ENCODE results near the gene TMEM233. TPM values are rescaled to one million over a fixed set of nuclear protein-coding genes. Genes with fewer than 3 reads are reported as not detected.

Gene TMEM233
- polyA plus RNA-seq, 2 of the 4 experiments (the other 2 are of a cell fraction): not detected

- CTCF ChIA-PET: interaction anchor here (1.4 kb wide), 1 partner anchor 13 kb away, joined by 3 read pairs; no protein-coding TSS in a partner anchor
- TF ChIP-seq CEBPB (IDR thresholded peaks at IDR 0.05) (no peak), NPAS2 (CRISPR knock-in tag; IDR thresholded peaks at IDR 0.05; ENCODE audit: borderline replicate concordance) (no peak), PHF8 (IDR thresholded peaks at IDR 0.05; ENCODE audit: borderline replicate concordance, low read depth) (no peak), ATOH8 (CRISPR knock-in tag; IDR thresholded peaks at IDR 0.05; ENCODE audit: low read depth) (no peak), ZSCAN20 (CRISPR knock-in tag; IDR thresholded peaks at IDR 0.05) (no peak), SREBF2 (IDR thresholded peaks at IDR 0.05) (no peak), MAX (IDR thresholded peaks at IDR 0.05) (no peak), FOSB (CRISPR knock-in tag; IDR thresholded peaks at IDR 0.05) (no peak), RAD21 (conservative IDR thresholded peaks at IDR 0.05 in 1 of 2, IDR thresholded peaks at IDR 0.05 in 1 of 2) (no peak), GATA3 (IDR thresholded peaks at IDR 0.05; ENCODE audit: borderline replicate concordance) (no peak), REST (IDR thresholded peaks at IDR 0.05) (no peak), CHD4 (IDR thresholded peaks at IDR 0.05; ENCODE audit: borderline replicate concordance) (no peak), TP53 (CRISPR knock-in tag; IDR thresholded peaks at IDR 0.05) (no peak)
- TF ChIP-seq, protein P1, sequence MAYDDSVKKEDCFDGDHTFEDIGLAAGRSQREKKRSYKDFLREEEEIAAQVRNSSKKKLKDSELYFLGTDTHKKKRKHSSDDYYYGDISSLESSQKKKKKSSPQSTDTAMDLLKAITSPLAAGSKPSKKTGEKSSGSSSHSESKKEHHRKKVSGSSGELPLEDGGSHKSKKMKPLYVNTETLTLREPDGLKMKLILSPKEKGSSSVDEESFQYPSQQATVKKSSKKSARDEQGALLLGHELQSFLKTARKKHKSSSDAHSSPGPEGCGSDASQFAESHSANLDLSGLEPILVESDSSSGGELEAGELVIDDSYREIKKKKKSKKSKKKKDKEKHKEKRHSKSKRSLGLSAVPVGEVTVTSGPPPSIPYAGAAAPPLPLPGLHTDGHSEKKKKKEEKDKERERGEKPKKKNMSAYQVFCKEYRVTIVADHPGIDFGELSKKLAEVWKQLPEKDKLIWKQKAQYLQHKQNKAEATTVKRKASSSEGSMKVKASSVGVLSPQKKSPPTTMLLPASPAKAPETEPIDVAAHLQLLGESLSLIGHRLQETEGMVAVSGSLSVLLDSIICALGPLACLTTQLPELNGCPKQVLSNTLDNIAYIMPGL (CRISPR knock-in tag; IDR thresholded peaks at IDR 0.05; ENCODE audit: borderline replicate concordance): no peak
- 96% methylated on average over 3 of the region's 3 CpGs for WGBS (ENCODE audit: missing lambda C conversion rate)
- no peak for ATAC-seq
- H3K4me2 ChIP-seq: no peak overlapping the region
- H3K4me3 ChIP-seq: no peak overlapping the region
- no peaks in the 10 kb centered on the region for H3K9me3 ChIP-seq
- POLR2A ChIA-PET: no interaction called here
- FAIRE-seq: no peak
- peaks cover 20% of the 10 kb centered on the region for H3K4me1 ChIP-seq
- no peak overlapping the region for H3K27ac ChIP-seq
- DNase-seq (ENCODE audit: low read depth in 1 of 2, low spot score in 1 of 2): no peak
These were observed 77.5 kb downstream of the TMEM233 start for GRCh38 chr12:119671070-119671469.

DNA sequence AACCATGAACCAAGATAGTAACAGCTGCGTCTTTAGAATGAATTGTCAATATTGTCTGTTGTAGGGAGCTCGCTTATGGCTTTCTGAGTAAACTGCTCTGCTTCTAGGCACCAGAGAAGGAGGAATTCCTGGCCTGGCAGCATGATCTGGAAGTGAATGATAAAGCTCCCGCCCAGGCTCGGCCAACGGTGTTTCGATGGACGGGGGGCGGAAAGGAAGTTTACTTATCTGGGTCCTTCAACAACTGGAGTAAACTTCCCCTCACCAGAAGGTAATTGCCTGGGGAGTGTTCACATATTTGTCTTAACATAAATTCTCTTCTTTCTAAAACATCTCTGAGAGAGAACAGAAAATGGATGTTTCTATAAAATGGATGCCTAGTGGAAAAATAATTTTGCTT is 78.6 kb downstream of the TMEM233 start:
- no peak for FAIRE-seq

More for the DNA sequence above, 78.6 kb downstream of the TMEM233 start:
- DNase-seq (ENCODE audit: low read depth in 1 of 2, low spot score in 1 of 2) (no peak), ATAC-seq (no peak)
- no peak overlapping the region for H3K4me2 ChIP-seq
- H3K4me1 ChIP-seq: peaks cover 16% of the 10 kb centered on the region
- H3K27ac ChIP-seq: no peak overlapping the region
- POLR2A ChIA-PET: no interaction called here
- CTCF ChIA-PET: interaction anchor here (0.8 kb wide), 1 partner anchor 23 kb away, joined by 3 read pairs; no protein-coding TSS in a partner anchor
- H3K4me3 ChIP-seq: no peak overlapping the region
- H3K9me3 ChIP-seq: no peaks in the 10 kb centered on the region
- 94% methylated on average over 8 of the region's 8 CpGs for WGBS (ENCODE audit: missing lambda C conversion rate)
- TF ChIP-seq E2F6 (IDR thresholded peaks at IDR 0.05; ENCODE audit: borderline replicate concordance, low read depth): no peak
- TF ChIP-seq, protein P2, sequence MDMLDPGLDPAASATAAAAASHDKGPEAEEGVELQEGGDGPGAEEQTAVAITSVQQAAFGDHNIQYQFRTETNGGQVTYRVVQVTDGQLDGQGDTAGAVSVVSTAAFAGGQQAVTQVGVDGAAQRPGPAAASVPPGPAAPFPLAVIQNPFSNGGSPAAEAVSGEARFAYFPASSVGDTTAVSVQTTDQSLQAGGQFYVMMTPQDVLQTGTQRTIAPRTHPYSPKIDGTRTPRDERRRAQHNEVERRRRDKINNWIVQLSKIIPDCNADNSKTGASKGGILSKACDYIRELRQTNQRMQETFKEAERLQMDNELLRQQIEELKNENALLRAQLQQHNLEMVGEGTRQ (IDR thresholded peaks at IDR 0.05): no peak
- no peak for TF ChIP-seq REST (IDR thresholded peaks at IDR 0.05)
- no peak for TF ChIP-seq HOXA7 (CRISPR knock-in tag; IDR thresholded peaks at IDR 0.05)

All from A549 (cell line).